Mucosa of stomach (tissue), 1 donor: ENCODE data around the gene TRIM37.

ENCODE experiments used
- H3K27me3 ChIP-seq: one replicate; pipeline ENCODE4 v1.7.0; 2013; ENCODE audit warnings: mild to moderate bottlenecking, low read length; ENCODE audit not compliant: control insufficient read depth, insufficient read depth
- H3K36me3 ChIP-seq: one replicate; pipeline ENCODE4 v1.7.0; 2013; ENCODE audit warnings: low read length; ENCODE audit not compliant: control insufficient read depth, insufficient read depth
- H3K4me1 ChIP-seq: one replicate; pipeline ENCODE4 v1.7.0; 2013; ENCODE audit warnings: mild to moderate bottlenecking, low read length; ENCODE audit not compliant: control insufficient read depth, insufficient read depth
- H3K4me3 ChIP-seq: one replicate; pipeline ENCODE4 v1.7.0; 2013; ENCODE audit warnings: low read length
- H3K9ac ChIP-seq: one replicate; pipeline ENCODE4 v1.7.0; 2013; ENCODE audit warnings: mild to moderate bottlenecking, low read length, moderate library complexity
- H3K9me3 ChIP-seq: one replicate; pipeline ENCODE4 v1.7.0; 2013; ENCODE audit warnings: mild to moderate bottlenecking, low read length, moderate library complexity; ENCODE audit not compliant: control insufficient read depth
- donor health status: Pancreatic carcinoma.

Gene TRIM37

GRCh38 chr17:59067756-59068155 lies 38.9 kb downstream of the TRIM37 start:
- H3K9ac ChIP-seq = no peak overlapping the region
- no peaks in the 10 kb centered on the region for H3K27me3 ChIP-seq
- no peaks in the 10 kb centered on the region for H3K4me1 ChIP-seq
- no peaks in the 10 kb centered on the region for H3K36me3 ChIP-seq
- H3K4me3 ChIP-seq = no peak overlapping the region
- no peaks in the 10 kb centered on the region for H3K9me3 ChIP-seq

GRCh38 chr17:59067340-59067739 lies 39.3 kb downstream of the TRIM37 start:
- no peaks in the 10 kb centered on the region for H3K36me3 ChIP-seq
- no peak overlapping the region for H3K4me3 ChIP-seq
- no peaks in the 10 kb centered on the region for H3K9me3 ChIP-seq
- no peaks in the 10 kb centered on the region for H3K4me1 ChIP-seq
- no peak overlapping the region for H3K9ac ChIP-seq
- no peaks in the 10 kb centered on the region for H3K27me3 ChIP-seq

- H3K4me3 ChIP-seq = no peak overlapping the region
- no peaks in the 10 kb centered on the region for H3K27me3 ChIP-seq
- no peaks in the 10 kb centered on the region for H3K9me3 ChIP-seq
- H3K4me1 ChIP-seq = no peaks in the 10 kb centered on the region
- H3K9ac ChIP-seq = no peak overlapping the region
- no peaks in the 10 kb centered on the region for H3K36me3 ChIP-seq
These were observed 44.2 kb downstream of the TRIM37 start for GRCh38 chr17:59062509-59062908.

- Histone ChIP-seq H3K9ac (no peak overlapping the region), H3K9me3 (no peaks in the 10 kb centered on the region), H3K27me3 (no peaks in the 10 kb centered on the region), H3K36me3 (no peaks in the 10 kb centered on the region), H3K4me1 (no peaks in the 10 kb centered on the region), H3K4me3 (no peak overlapping the region)
These were observed 49.8 kb downstream of the TRIM37 start for GRCh38 chr17:59056857-59057256.

- no peak overlapping the region for H3K4me3 ChIP-seq
- no peak overlapping the region for H3K9ac ChIP-seq
- H3K36me3 ChIP-seq = no peaks in the 10 kb centered on the region
- H3K27me3 ChIP-seq = no peaks in the 10 kb centered on the region
- H3K4me1 ChIP-seq = no peaks in the 10 kb centered on the region
- no peaks in the 10 kb centered on the region for H3K9me3 ChIP-seq
These were observed 56.9 kb downstream of the TRIM37 start for GRCh38 chr17:59049798-59050197.

GRCh38 chr17:59047616-59048015 lies 59.1 kb downstream of the TRIM37 start:
- Histone ChIP-seq H3K27me3 (no peaks in the 10 kb centered on the region), H3K36me3 (no peaks in the 10 kb centered on the region), H3K4me3 (no peak overlapping the region), H3K9ac (no peak overlapping the region), H3K4me1 (no peaks in the 10 kb centered on the region), H3K9me3 (no peaks in the 10 kb centered on the region)

- Histone ChIP-seq H3K4me1 (no peaks in the 10 kb centered on the region), H3K36me3 (no peaks in the 10 kb centered on the region), H3K9ac (no peak overlapping the region), H3K9me3 (no peaks in the 10 kb centered on the region), H3K27me3 (no peaks in the 10 kb centered on the region), H3K4me3 (no peak overlapping the region)
These were observed 60.5 kb downstream of the TRIM37 start for GRCh38 chr17:59046192-59046591.

- Histone ChIP-seq H3K27me3 (no peaks in the 10 kb centered on the region), H3K9ac (no peak overlapping the region), H3K4me1 (no peaks in the 10 kb centered on the region), H3K9me3 (no peaks in the 10 kb centered on the region), H3K36me3 (no peaks in the 10 kb centered on the region), H3K4me3 (no peak overlapping the region)
These were observed 67.9 kb downstream of the TRIM37 start for GRCh38 chr17:59038734-59039133.

- Histone ChIP-seq H3K36me3 (no peaks in the 10 kb centered on the region), H3K9ac (no peak overlapping the region), H3K9me3 (no peaks in the 10 kb centered on the region), H3K4me3 (no peak overlapping the region), H3K27me3 (no peaks in the 10 kb centered on the region), H3K4me1 (no peaks in the 10 kb centered on the region)
These were observed 68.7 kb downstream of the TRIM37 start for GRCh38 chr17:59037960-59038359.

GRCh38 chr17:59030811-59031210 lies 75.9 kb downstream of the TRIM37 start:
- Histone ChIP-seq H3K36me3 (no peaks in the 10 kb centered on the region), H3K9me3 (no peaks in the 10 kb centered on the region), H3K4me3 (no peak overlapping the region), H3K9ac (no peak overlapping the region), H3K4me1 (no peaks in the 10 kb centered on the region), H3K27me3 (no peaks in the 10 kb centered on the region)

- no peak overlapping the region for H3K9ac ChIP-seq
- H3K27me3 ChIP-seq = no peaks in the 10 kb centered on the region
- no peaks in the 10 kb centered on the region for H3K9me3 ChIP-seq
- H3K36me3 ChIP-seq = no peaks in the 10 kb centered on the region
- H3K4me3 ChIP-seq = no peak overlapping the region
- no peaks in the 10 kb centered on the region for H3K4me1 ChIP-seq
These were observed 78.4 kb downstream of the TRIM37 start for GRCh38 chr17:59028328-59028727.

GRCh38 chr17:59027750-59028149 lies 78.9 kb downstream of the TRIM37 start:
- H3K27me3 ChIP-seq = no peaks in the 10 kb centered on the region
- no peaks in the 10 kb centered on the region for H3K4me1 ChIP-seq
- H3K4me3 ChIP-seq = no peak overlapping the region
- no peaks in the 10 kb centered on the region for H3K36me3 ChIP-seq
- no peaks in the 10 kb centered on the region for H3K9me3 ChIP-seq
- no peak overlapping the region for H3K9ac ChIP-seq

GRCh38 chr17:59026176-59026939 lies 80.3 kb downstream of the TRIM37 start:
- H3K27me3 ChIP-seq = no peaks in the 10 kb centered on the region
- H3K4me1 ChIP-seq = no peaks in the 10 kb centered on the region
- no peak overlapping the region for H3K4me3 ChIP-seq
- H3K9ac ChIP-seq = no peak overlapping the region
- no peaks in the 10 kb centered on the region for H3K9me3 ChIP-seq
- H3K36me3 ChIP-seq = no peaks in the 10 kb centered on the region
